NCI-H1048 (cell line): Measurements from ENCODE around the gene RCC1.
"Not testable (repeated sequence)": the region's sequence is repeated elsewhere in the genome, so short reads cannot be mapped to it uniquely, and the experiment has no call there.

ENCODE experiments used
- DNase-seq: peaks from one replicate; lab custom pipeline; 2025; lab: John Stamatoyannopoulos, UW

The RCC1 gene

DNA sequence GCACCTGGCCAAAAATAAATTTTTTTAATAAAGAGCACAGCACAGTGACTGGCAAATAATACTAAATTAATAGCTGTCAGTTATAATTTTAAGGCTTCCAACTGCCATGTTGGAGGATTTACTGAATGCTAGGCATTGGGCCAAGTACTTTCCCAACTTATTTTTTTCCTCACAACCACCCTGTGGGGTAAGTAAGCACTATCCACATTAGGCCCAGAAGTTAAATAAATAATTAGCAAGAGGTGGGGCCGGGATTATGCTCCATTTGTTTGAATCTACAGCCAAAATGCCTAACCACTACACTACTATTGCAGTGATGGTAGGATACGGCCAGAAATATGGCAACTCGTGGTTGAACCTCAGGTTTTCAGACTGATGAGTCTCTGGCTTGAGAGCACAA lies 42.5 kb downstream of the RCC1 start:
- DNase-seq, result no peak

DNA sequence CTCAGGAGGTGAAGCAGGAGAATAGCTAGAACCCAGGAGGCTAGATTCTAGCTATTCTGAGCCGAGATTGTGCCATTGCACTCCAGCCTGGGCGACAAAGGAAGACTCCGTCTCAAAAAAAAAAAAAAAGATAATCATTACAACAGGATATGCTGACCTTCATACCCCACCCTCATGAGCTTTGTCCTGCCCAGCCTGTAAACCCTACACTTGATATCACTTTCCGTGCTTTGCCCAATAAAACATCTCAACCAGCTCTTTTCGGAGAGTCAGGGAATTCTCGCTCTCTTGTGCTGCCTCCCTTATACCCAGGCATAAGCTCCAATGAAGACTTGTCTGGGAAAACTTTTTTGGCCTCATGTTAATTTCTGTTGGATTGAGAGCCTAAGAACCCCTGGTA lies 45.5 kb downstream of the RCC1 start:
- no peak for DNase-seq

DNA sequence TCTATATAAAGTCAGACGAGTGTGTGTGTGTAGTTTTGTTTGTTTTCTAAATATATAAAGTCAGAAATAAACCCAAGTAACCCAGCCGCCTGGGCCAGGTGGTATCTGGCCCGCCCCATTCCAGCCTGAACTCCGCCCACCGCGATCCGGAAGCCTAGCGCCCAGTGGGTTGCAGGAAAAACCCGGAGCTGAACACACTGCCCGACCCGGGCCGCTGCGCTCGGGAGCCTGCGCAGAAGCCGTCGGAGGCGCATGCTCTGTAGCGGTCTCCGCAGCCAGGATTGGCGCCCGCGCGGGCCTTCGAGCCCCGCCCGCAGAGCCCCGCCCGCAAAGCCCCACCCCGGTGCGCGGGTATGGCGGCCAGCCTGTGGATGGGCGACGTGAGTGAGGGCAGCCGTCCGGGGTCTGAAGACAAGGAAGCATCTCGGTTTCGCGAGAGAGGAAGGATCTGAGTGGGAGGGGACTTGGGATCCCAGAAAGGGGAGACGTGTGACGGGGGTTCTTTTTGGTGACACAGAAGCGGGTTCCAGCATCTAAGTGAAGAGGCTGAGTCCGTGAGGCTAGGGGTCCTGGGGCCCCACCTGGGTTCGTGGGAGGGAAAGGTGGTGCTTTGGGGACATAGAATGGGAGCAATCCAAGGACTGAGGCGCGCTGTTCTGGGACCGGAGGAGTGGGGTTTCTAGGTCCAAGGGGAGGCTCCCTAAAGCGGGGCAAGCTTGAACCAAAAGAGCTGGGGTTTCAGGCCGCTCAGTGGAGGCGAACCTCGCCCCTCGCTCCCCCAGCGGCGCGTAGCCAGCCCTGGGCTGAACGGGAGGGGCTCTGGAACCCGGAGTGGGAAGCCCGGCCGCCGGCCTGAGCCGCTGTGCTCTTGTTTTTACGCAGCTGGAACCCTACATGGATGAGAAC lies 47.2 kb downstream of the RCC1 start, which contains the start of gene TRNAU1AP:
TSS of gene TRNAU1AP (plus strand) at position 328 of the 906 bp plus-strand sequence. CDS start at position 354, 26 bp downstream.
- peak; percentile 95 for DNase-seq

- no peak for DNase-seq
Measured at GRCh38 chr1:28560886-28561285, 55.0 kb downstream of the RCC1 start.

DNA sequence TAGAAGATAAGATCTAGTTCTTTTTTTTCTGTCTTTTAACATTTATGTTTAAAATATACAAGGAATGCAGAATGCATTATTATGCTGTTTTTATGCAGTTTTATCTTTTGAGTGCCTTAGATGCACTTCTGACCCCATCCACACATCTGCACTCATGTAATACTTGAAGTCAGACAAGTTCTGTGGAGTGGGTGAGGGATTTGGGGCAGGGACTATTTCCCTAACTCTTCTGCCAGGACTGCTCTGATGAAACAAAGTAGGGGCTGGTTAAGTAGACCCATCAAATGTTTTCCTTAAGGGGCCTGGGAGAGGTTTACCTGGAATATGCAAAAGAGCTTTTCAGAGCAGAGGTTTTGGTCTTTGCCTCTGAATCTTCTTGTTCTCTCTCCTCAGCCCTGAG lies 58.5 kb downstream of the RCC1 start:
- no peak for DNase-seq

DNA sequence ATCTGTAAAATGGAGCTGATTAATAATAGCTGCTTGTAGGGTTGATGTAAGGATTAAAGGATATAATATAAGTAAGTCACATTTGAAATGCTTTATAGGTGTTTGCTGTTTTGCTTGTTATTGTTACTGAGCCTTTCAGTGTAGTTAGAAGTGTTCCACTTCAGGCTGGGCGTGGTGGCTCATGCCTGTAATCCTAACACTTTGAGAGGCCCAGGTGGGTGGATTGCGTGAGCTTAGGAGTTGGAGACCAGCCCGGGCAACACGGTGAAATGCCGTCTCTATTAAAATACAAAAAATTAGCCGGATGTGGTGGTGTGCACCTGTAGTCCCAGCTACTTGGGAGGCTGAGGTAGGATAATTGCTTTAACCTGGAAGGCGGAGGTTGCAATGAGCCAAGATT lies 59.2 kb downstream of the RCC1 start:
- no peak for DNase-seq

GRCh38 chr1:28565726-28566125 lies 59.9 kb downstream of the RCC1 start:
- DNase-seq, result no peak

DNA sequence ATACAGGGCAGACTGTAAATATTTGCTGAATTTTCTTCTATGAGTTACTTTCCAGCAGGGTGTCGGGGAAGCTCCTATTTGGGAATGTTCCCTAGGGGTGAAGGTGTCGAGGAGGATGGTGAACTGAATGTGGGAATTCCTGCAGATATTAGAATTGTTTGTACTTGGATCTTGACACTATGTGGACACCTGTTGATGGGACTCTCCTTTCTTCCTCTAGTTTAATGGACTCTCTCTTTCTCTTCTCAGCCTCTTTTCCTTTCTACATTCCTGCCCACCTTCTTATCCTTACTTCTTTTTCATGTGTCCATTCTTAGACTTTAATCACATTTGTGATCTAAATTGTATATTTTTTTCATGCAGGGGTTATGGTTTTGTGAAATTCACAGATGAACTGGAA lies 61.1 kb downstream of the RCC1 start:
- no peak for DNase-seq

DNA sequence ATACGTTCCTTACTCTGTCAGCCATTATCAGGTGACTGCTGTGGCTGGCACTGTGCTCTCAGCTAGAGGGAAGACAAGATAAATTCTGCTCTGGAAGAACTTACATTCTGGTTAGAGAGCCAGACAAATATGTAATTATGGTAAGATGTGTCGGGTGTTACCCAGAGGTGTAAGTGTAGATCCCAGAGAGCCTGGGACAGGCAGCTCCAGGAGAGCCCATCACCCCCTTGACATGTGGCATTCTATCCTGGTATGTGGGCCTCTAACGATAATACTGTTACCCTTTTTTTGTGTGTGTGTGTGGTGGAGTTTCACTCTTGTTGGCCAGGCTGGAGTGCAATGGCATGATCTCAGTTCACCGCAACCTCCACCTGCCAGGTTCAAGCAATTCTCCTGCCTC lies 66.1 kb downstream of the RCC1 start:
- no peak for DNase-seq

- DNase-seq, result not testable (repeated sequence)
Measured at GRCh38 chr1:28572891-28573290, 67.0 kb downstream of the RCC1 start.

GRCh38 chr1:28573564-28573963 lies 67.7 kb downstream of the RCC1 start:
- DNase-seq, result no peak

- no peak for DNase-seq
Measured at GRCh38 chr1:28577052-28577678, 71.3 kb downstream of the RCC1 start.

DNA sequence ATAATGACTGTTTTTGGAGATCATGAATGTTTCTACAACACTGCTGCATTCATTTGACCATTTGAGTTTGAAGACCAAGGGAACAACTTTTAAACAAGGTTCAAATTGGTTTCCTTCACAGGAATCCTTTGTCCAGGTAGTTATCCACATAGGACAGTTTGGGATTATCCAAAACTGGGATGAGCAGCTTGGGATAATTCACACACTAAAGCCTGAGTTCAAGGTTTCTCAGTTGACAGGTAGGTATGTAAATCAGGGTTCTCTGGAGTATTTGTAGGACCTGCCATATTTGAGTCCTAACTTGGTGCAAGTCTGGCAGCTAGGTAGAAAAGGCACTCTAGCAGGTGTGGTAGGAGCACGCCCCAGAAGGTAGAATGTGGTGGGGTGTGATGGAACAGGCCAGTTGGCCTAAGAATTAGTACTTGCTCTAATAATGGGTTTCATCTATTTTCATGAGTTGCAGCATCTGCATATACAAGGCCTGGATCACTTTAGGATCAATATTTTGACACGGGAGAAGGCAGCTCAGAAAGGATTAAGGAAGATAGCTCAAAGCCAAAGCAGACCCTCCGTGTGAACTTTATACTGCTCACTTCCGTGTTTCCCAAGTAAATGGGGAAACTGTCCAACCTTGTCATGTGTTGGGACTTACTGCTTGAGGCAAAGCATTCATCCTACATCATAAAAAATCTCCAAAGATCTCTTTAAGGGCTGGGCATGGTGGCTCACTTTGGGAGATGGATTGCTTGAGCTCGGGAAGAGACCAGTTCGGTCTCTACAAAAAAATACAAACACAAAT lies 72.1 kb downstream of the RCC1 start:
- no peak for DNase-seq

- no peak for DNase-seq
Measured at GRCh38 chr1:28578696-28579218, 72.9 kb downstream of the RCC1 start.

DNA sequence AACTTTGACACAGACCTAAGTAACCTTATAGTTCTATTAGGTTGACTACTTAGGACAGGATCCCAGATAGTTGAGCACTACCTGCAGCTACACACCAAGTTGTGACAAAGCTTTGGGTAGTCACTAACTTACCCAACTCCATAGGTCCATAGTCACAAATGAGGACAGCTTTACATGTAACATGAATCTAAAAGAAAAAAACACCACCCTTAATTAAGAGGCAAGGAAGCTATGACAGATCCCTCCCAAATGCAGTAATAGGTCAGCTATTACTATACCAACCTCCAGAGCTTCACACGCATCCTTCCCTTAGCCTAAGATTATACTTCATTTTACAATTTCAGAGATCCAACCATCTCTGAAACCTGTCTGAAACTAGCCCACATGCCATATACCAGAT lies 73.6 kb downstream of the RCC1 start:
- DNase-seq, result no peak

GRCh38 chr1:28580722-28581530 lies 75.1 kb downstream of the RCC1 start:
- DNase-seq, result no peak

DNA sequence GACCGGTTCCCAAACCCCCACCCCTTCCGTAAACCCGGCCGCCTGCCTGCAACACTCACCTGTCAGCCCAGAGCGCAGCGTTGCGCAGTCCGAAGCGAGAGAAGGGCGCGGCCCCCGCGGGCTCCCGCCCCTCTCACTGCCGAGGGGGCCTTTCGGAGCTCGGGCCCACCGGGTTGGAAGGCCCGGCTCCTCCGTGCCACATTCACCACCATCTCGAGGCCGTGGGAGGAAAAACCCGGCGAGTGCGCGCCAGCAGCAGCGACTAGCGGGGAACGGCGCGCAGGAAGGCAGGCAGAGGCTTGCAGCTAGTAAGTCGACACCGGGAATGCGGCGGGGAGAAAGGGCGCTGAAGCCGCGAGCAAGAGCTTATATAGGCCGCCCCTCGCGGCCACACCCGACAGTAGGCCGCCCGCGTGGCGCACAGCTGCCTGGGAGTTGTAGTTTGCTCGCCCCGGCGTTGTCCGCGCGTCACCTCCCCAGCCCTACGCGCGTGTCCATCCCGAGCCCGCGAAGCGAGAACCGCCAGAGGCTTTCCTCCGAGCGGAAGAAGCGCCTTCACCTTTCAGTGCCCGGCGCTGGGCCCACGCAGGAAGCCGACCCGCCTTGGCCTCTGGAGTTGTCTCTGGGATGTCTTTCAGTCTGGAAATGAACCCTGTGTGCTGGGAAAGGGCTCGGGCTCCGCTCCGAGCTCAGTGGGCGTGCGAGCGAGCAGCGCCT lies 75.8 kb downstream of the RCC1 start:
- peak; percentile 84 for DNase-seq

GRCh38 chr1:28582248-28582615 lies 76.4 kb downstream of the RCC1 start:
- no peak for DNase-seq

DNA sequence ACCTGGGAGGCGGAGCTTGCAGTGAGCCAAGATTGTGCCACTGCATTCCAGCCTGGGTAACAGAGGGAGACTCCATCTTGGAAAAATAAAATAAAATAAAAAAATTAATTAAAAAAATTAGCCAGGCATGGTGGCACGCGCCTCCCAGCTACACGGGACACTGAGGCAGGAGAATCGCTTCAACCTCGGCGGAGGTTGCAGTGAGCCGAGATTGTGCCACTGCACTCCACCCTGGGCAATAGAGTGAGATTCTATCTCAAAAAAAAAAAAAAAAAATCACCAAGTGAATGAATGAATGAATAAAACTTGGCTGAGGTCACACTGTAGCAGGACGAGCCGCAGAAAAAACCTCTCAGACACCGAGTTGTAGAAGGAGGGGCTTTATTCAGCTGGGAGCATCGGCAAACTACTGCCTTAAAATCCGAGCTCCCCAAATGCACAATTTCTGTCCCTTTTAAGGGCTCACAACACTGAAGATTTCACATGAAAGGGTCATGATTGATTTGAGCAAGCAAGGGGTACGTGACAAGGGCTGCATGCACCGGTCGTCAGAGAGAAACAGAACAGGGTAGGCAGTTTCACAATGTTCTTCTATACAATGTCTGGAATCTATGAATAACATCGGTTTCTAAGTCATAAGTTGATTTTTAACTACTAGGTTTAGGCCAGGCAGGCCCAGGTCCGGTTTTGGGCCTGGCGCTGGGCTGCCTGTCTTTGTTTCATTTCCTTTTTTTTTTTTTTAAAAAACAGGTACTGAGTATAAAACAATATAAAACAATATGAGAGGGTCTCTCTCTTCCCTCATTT lies 80.9 kb downstream of the RCC1 start:
- not testable (repeated sequence) for DNase-seq
